ENCODE data around the gene TOP1.

Gene TOP1

DNA sequence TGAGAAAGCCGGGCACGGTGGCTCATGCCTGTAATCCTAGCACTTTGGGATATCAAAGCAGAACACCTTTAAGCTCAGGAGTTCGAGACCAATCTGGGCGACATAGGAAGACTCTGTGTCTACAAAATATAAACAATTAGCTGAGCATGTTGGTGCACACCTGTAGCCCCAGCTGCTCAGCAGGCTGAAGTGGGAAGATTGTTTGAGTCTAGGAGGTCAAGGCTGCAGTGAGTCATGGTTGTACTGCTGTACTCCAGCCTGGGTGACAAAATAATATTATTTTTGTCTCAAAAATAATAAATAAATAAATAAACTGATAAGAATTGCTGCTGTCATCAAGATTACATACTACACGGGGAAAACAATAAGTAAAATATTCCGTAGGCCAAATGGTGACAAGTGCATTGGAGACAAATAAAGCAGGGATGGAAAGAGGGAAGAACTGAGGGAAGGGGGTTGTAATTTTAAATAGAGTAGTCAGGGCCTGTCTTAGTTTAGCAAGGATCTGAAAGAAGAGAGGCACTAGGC, 14.0 kb upstream of the TOP1 start:
- no peak overlapping the region for H3K4me3 ChIP-seq (ENCODE audit: low read depth, low read length)
- ChIA-PET CTCF (no interaction called here), POLR2A (interaction anchor here (0.7 kb wide), 1 partner anchor 520 kb away, joined by 3 read pairs; no protein-coding TSS in a partner anchor)
- TF ChIP-seq, protein P1, sequence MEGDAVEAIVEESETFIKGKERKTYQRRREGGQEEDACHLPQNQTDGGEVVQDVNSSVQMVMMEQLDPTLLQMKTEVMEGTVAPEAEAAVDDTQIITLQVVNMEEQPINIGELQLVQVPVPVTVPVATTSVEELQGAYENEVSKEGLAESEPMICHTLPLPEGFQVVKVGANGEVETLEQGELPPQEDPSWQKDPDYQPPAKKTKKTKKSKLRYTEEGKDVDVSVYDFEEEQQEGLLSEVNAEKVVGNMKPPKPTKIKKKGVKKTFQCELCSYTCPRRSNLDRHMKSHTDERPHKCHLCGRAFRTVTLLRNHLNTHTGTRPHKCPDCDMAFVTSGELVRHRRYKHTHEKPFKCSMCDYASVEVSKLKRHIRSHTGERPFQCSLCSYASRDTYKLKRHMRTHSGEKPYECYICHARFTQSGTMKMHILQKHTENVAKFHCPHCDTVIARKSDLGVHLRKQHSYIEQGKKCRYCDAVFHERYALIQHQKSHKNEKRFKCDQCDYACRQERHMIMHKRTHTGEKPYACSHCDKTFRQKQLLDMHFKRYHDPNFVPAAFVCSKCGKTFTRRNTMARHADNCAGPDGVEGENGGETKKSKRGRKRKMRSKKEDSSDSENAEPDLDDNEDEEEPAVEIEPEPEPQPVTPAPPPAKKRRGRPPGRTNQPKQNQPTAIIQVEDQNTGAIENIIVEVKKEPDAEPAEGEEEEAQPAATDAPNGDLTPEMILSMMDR (IDR thresholded peaks at IDR 0.05; ENCODE audit: insufficient read depth, low read length, missing control alignments): no peak
- no peak for DNase-seq (ENCODE audit: low read depth, low spot score)

DNA sequence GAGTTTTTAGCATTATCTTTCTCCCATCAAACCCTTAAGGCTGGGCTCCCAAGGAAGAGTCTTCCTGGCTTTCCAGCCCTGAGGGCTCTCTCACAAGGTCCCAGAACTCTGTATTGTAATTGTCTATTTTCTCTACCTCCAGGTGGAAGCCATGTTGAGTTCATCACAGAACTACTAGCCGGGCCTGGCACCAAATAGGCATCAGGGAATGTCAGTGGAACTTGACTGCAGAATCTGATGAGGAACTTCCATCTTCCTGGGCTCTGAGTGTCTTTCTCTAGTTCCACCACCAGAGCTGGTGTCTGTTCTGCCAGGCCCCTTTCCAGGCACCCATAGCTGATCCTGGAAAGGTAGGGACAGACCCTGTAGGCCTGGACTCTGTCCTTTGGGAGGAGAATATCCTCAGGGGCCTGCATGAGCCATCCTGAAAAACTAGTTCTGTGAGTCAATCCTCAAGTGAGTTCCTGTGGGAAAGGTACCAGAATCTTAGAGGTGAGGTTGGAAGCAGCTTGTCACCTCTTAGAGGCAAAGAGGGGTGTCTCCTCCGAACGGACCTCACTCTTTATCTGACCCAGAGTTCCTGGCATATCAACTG, 11.1 kb upstream of the TOP1 start:
- TF ChIP-seq, protein P1 (IDR thresholded peaks at IDR 0.05; ENCODE audit: insufficient read depth, low read length, missing control alignments): no peak
- ChIA-PET CTCF (interaction anchor here (0.9 kb wide), 1 partner anchor 9 kb away, joined by 3 read pairs; no protein-coding TSS in a partner anchor), POLR2A (no interaction called here)
- H3K4me3 ChIP-seq (ENCODE audit: low read depth, low read length): no peak overlapping the region
- DNase-seq (ENCODE audit: low read depth, low spot score): no peak

DNA sequence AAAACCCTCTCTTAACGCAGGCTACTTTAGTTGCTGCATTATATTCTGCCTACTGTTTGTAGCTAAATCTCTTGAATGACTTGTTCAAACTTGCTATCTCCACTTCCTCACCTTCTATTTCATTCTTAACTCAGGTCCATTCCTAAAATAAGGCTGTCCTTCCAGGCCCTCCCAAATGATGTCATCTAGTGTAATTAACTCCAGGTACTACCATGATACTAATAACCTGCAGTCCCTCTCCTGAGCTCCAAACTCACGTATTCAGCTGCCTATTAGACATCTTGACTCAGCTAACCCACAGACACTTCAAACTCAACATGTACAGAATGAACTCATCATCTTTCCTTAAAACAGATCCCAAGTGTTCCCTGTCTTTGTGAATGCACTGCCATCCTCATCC, 10.5 kb upstream of the TOP1 start:
- CTCF ChIA-PET: no interaction called here
- H3K4me3 ChIP-seq (ENCODE audit: low read depth, low read length): no peak overlapping the region
- TF ChIP-seq, protein P1 (IDR thresholded peaks at IDR 0.05; ENCODE audit: insufficient read depth, low read length, missing control alignments): no peak
- DNase-seq (ENCODE audit: low read depth, low spot score): no peak
- POLR2A ChIA-PET: no interaction called here

DNA sequence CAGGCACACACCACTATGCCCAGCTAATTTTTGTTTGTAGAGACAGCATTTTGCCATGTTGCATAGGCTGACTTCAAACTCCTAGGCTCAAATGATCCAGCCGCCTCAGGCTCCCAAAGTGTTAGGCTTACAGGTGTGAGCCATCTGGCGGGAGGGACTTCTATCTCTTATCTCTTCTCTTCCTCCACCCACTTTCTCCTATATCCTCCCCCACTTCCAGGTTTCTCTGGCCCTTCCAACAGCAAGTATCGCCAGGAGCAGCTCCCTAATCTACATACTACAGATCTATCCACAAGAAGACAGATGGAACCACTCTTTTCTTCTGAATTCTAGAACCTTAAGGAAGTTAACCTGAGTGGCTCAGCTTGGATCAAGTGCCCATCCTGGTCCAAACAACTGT, 5.1 kb upstream of the TOP1 start:
- TF ChIP-seq, protein P1 (IDR thresholded peaks at IDR 0.05; ENCODE audit: insufficient read depth, low read length, missing control alignments): no peak
- no peak for DNase-seq (ENCODE audit: low read depth, low spot score)
- no peak overlapping the region for H3K4me3 ChIP-seq (ENCODE audit: low read depth, low read length)
- ChIA-PET CTCF (interaction anchor here (1.1 kb wide), 1 partner anchor 16 kb away, joined by 3 read pairs; no protein-coding TSS in a partner anchor), POLR2A (no interaction called here)

DNA sequence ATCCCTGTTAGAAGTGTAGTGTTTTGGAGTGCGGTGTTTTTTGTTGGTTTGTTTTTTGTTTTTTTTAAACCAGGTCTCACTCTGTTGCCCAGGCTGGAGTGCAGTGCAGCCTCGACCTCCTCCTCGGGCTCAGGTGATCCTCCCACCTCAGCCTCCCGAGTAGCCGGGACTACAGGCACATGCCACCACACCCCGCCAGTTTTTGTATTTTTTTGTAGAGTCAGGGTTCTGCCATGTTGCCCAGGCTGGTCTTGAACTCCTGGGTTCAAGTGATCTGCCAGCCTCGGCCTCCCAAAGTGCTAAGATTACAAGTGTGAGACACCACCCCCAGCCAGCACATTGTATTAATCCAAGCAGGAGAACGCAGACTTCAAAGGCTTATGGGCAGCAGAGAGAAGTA, 1.3 kb upstream of the TOP1 start:
- ChIA-PET CTCF (no interaction called here), POLR2A (no interaction called here)
- no peak overlapping the region for H3K4me3 ChIP-seq (ENCODE audit: low read depth, low read length)
- TF ChIP-seq, protein P1 (IDR thresholded peaks at IDR 0.05; ENCODE audit: insufficient read depth, low read length, missing control alignments): no peak
- no peak for DNase-seq (ENCODE audit: low read depth, low spot score)

DNA sequence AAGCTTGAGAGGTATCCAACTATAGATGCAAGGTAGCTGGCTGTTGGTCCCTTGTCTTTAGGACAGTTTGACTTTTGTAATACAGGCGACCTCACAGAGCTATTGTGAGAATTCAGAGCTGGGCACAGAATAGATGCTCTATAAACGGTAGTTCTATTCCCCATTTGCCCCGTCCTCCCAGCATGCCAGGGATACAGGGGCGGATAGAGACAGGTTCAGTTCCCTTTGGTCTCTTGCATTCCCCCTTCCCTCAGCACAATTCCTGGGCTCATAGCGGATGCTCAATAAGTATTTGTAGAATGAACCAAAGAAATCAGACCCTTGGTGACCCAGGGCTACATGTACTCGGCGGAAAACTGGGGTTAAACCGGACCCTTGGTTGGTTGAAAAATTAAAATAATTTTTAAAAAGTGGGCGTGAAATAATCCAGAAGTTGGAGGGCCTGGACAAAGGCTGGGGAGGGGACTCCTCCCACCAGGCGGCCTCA, 707 bp upstream of the TOP1 start:
- ChIA-PET CTCF (no interaction called here), POLR2A (interaction anchor here (0.6 kb wide), 1 partner anchor 239 kb away, joined by 3 read pairs; no protein-coding TSS in a partner anchor)
- peak overlapping the region; percentile 58 for H3K4me3 ChIP-seq (ENCODE audit: low read depth, low read length)
- no peak for DNase-seq (ENCODE audit: low read depth, low spot score)
- TF ChIP-seq, protein P1 (IDR thresholded peaks at IDR 0.05; ENCODE audit: insufficient read depth, low read length, missing control alignments): no peak

Data from AG04449 (cell line).